ENCODE data around the gene SEPSECS. TPM values are rescaled to one million over a fixed set of nuclear protein-coding genes. Genes with fewer than 3 reads are reported as not detected.

The SEPSECS gene
- total and polyA plus RNA-seq, 4 donors: 3.3 to 9.4 (median 5.5) TPM

DNA sequence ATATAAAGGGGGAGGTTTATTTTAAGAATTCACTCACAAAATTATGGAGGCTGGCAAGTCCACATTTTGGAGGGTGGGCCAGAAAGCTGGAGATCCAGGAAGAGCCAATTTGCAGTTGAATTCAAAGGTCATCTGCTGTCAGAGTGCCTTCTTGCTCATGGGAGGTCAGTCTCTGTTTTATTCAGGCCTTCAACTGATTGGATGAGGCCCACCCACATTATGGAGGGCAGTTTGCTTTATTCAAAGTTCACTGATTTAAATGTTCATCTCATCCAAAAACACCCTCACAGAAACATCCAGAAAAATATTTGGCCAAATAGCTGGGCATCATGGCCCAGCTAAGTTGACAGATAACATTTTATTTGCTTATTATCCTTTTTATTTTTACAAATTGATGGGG lies 59.5 kb downstream of the SEPSECS start:
- no peak for ATAC-seq (ENCODE audit: low FRiP score)
- Histone ChIP-seq H3K4me1 (ENCODE audit: control insufficient read depth in 1 of 2, insufficient read depth in 2 of 2, low read length in 2 of 2) (no peaks in the 10 kb centered on the region), H3K9me3 (ENCODE audit: control insufficient read depth, low read length) (peaks cover 3% of the 10 kb centered on the region), H3K4me3 (ENCODE audit: low read length in 2 of 2) (no peak overlapping the region), H3K27me3 (ENCODE audit: control insufficient read depth in 1 of 2, insufficient read depth in 2 of 2, low read length in 1 of 2) (no peaks in the 10 kb centered on the region), H3K27ac (ENCODE audit: low read depth in 1 of 2, low read length in 2 of 2) (no peak overlapping the region), H3K36me3 (ENCODE audit: control insufficient read depth in 1 of 2, insufficient read depth in 2 of 2, low read length in 1 of 2) (no peaks in the 10 kb centered on the region)
- intact Hi-C loops (cut with DNase I): no loop called here
- no peak for DNase-seq

DNA sequence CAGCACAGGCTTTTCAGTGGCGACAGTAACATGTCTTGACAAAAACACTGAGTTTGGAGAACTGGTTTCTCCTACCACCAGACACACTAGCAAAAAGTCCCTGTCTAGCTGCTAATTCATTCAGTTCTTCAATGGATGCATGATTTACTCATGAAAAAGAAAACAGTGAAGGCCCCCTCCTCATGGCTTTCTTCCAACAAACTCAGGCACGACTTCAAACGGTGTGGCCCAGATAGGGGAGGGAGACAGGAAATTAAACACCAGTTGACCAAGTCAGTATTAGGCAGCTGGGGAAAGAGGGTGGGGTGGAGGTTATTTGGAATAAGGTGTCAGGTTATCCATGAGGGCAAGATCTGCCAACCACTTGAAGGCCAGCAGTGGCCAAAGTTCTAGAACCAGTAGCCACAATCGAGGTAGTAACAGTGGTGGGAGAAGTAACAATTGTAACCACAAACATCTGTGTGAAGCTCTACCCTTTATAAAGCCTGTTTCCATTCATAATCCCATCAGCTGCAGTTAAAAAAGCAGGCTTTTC lies 60.2 kb downstream of the SEPSECS start:
- no peaks in the 10 kb centered on the region for H3K4me1 ChIP-seq (ENCODE audit: control insufficient read depth in 1 of 2, insufficient read depth in 2 of 2, low read length in 2 of 2)
- H3K4me3 ChIP-seq (ENCODE audit: low read length in 2 of 2): no peak overlapping the region
- H3K27me3 ChIP-seq (ENCODE audit: control insufficient read depth in 1 of 2, insufficient read depth in 2 of 2, low read length in 1 of 2): no peaks in the 10 kb centered on the region
- H3K9me3 ChIP-seq (ENCODE audit: control insufficient read depth, low read length): peaks cover 3% of the 10 kb centered on the region
- no peaks in the 10 kb centered on the region for H3K36me3 ChIP-seq (ENCODE audit: control insufficient read depth in 1 of 2, insufficient read depth in 2 of 2, low read length in 1 of 2)
- DNase-seq: no peak
- no peak for ATAC-seq (ENCODE audit: low FRiP score)
- intact Hi-C loops (cut with DNase I): no loop called here
- WGBS, 2 donors: 48 to 51% methylated on average over 4 of the region's 4 CpGs
- H3K27ac ChIP-seq (ENCODE audit: low read depth in 1 of 2, low read length in 2 of 2): no peak overlapping the region

DNA sequence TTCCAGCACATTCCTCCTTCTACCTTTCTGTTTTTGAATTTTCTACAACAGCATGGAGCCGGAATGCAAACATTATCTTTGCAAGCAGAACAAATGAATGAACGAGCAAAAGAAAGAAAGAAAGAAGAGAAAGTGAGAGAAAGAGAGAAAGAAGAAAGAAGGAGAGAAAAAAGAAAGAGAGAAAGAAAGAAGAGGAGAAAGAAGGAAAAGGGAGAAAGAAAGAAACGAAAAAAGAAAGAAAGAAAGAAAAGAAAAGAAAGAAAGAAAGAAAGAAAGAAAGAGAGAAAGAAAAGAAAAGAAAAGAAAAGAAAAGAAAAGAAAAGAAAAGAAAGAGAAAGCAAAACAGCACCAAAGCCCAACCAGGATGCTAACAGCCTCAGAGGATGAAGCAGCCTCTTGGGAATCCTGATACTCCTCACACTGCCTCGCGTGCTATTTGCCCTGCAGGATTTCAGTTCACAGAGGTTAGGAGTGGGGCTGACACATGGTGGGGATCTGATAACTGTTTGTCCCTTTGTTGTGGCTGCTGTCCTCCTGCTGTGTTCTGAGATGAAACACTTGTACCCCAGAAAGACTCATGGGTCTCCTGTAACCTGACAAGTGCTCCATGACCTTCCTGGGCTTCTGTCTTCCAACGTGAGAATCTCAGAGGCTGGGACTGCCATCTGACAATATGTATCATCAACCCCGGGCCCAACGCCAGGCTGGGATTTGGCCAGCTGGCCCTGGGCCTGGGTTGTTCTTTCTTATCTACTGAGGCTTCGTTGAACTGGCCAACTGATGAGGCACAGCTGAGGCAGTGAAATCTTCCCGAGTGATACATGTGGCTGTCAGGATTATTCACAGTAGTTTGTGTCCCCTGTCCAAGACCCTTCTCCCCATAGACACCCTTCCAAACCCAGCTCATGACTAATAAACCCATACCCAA lies 61.0 kb downstream of the SEPSECS start:
- Histone ChIP-seq H3K4me1 (ENCODE audit: control insufficient read depth in 1 of 2, insufficient read depth in 2 of 2, low read length in 2 of 2) (no peaks in the 10 kb centered on the region), H3K36me3 (ENCODE audit: control insufficient read depth in 1 of 2, insufficient read depth in 2 of 2, low read length in 1 of 2) (no peaks in the 10 kb centered on the region), H3K27ac (ENCODE audit: low read depth in 1 of 2, low read length in 2 of 2) (no peak overlapping the region), H3K4me3 (ENCODE audit: low read length in 2 of 2) (no peak overlapping the region), H3K27me3 (ENCODE audit: control insufficient read depth in 1 of 2, insufficient read depth in 2 of 2, low read length in 1 of 2) (no peaks in the 10 kb centered on the region), H3K9me3 (ENCODE audit: control insufficient read depth, low read length) (peaks cover 3% of the 10 kb centered on the region)
- intact Hi-C loops (cut with DNase I): no loop called here
- DNase-seq (peak in 1 of 2 donors; percentile 83), ATAC-seq (ENCODE audit: low FRiP score) (peak; percentile 57)
- 34 to 38% methylated on average over 10 of the region's 10 CpGs for WGBS, 2 donors

DNA sequence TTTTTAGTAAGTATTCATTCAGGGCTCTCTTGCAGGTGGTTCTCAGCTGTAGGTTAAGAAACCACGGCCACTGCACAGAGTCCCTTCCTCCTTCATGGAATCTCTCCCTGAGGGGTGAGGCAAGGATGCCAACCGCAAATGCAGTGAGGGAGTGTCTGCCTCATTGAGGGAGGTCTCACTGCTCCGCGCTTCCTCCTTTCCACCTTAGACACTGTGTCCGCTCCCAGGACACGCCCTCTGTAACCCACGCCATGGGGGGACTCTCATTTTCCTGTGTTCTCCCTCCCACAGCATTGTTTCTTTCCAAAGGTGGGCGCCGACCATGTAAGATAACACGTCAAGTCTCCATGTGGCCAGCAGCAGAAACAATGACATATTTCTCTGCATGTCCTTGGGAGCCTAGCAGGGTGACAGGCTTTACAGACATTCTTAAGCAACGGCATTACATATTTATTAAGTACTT lies 63.2 kb downstream of the SEPSECS start:
- H3K9me3 ChIP-seq (ENCODE audit: control insufficient read depth, low read length): peaks cover 3% of the 10 kb centered on the region
- H3K27me3 ChIP-seq (ENCODE audit: control insufficient read depth in 1 of 2, insufficient read depth in 2 of 2, low read length in 1 of 2): no peaks in the 10 kb centered on the region
- H3K4me1 ChIP-seq (ENCODE audit: control insufficient read depth in 1 of 2, insufficient read depth in 2 of 2, low read length in 2 of 2): no peaks in the 10 kb centered on the region
- no peak for DNase-seq
- ATAC-seq (ENCODE audit: low FRiP score): no peak
- H3K36me3 ChIP-seq (ENCODE audit: control insufficient read depth in 1 of 2, insufficient read depth in 2 of 2, low read length in 1 of 2): no peaks in the 10 kb centered on the region
- H3K27ac ChIP-seq (ENCODE audit: low read depth in 1 of 2, low read length in 2 of 2): no peak overlapping the region
- 81 to 88% methylated on average over 11 of the region's 11 CpGs for WGBS, 2 donors
- intact Hi-C loops (cut with DNase I): no loop called here
- H3K4me3 ChIP-seq (ENCODE audit: low read length in 2 of 2): no peak overlapping the region

DNA sequence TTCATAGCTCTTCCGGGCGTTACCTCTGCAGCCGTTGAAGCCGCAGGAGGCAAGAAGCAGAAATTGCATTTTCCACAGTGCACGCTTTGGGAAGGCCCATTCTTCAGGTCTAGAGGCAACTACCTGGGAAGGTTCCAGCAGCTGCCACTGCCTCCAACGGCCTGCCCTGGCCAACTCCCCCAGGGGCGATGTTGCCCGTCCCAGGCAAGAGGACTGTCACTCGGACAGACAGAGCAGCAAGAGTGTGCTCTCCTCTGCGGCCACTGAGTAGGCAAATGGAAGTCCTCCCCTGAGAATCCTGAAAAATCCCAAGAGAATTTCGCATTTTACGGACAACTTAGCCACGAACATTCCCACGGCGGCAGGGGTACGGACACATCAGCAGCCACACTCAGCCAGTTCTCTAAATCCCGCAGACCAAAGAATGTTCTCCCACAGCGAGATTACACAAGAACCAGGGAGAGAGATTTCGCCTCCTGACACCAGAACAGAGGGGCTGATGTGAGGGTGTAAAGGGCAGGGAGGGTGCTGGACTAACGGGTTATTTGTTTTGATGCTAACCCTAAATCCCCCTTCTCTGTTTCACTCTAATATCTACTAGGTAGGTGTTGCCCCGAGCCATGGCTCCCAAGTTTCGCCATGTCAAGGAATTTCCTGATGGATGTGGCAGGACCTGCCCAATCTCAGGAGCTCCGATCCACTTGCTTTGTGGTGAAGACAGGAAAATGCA lies 63.8 kb downstream of the SEPSECS start:
- Histone ChIP-seq H3K4me3 (ENCODE audit: low read length in 2 of 2) (no peak overlapping the region), H3K27ac (ENCODE audit: low read depth in 1 of 2, low read length in 2 of 2) (no peak overlapping the region), H3K9me3 (ENCODE audit: control insufficient read depth, low read length) (no peaks in the 10 kb centered on the region), H3K27me3 (ENCODE audit: control insufficient read depth in 1 of 2, insufficient read depth in 2 of 2, low read length in 1 of 2) (no peaks in the 10 kb centered on the region), H3K4me1 (ENCODE audit: control insufficient read depth in 1 of 2, insufficient read depth in 2 of 2, low read length in 2 of 2) (no peaks in the 10 kb centered on the region), H3K36me3 (ENCODE audit: control insufficient read depth in 1 of 2, insufficient read depth in 2 of 2, low read length in 1 of 2) (no peaks in the 10 kb centered on the region)
- intact Hi-C loops (cut with DNase I): no loop called here
- 90 to 93% methylated on average over 23 of the region's 23 CpGs for WGBS, 2 donors
- DNase-seq (no peak), ATAC-seq (ENCODE audit: low FRiP score) (no peak)

DNA sequence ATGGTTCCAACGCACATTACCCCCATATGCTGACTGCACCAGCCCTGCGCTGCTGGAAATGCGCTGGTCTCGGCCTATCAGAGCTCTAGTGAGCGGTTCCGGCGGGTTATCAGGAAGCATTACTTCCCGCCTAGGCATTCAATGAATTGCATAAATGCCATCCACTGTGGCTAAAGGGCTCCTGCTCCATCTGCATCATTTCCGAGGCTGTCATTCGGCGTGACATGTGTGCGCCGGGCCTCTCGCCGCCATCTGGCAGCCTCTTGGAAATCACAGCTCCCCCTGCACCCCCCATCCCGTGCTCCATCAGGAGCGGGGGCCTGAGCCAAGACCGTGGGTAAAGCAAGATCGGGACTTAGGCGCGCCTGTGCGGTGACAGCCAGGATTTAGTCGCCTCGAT lies 64.4 kb downstream of the SEPSECS start:
- WGBS, 2 donors: 95 to 96% methylated on average over 24 of the region's 24 CpGs
- Histone ChIP-seq H3K4me3 (ENCODE audit: low read length in 2 of 2) (no peak overlapping the region), H3K27ac (ENCODE audit: low read depth in 1 of 2, low read length in 2 of 2) (no peak overlapping the region), H3K9me3 (ENCODE audit: control insufficient read depth, low read length) (no peaks in the 10 kb centered on the region), H3K36me3 (ENCODE audit: control insufficient read depth in 1 of 2, insufficient read depth in 2 of 2, low read length in 1 of 2) (no peaks in the 10 kb centered on the region), H3K27me3 (ENCODE audit: control insufficient read depth in 1 of 2, insufficient read depth in 2 of 2, low read length in 1 of 2) (no peaks in the 10 kb centered on the region), H3K4me1 (ENCODE audit: control insufficient read depth in 1 of 2, insufficient read depth in 2 of 2, low read length in 2 of 2) (no peaks in the 10 kb centered on the region)
- ATAC-seq (ENCODE audit: low FRiP score) (no peak), DNase-seq (no peak)
- intact Hi-C loops (cut with DNase I): no loop called here

DNA sequence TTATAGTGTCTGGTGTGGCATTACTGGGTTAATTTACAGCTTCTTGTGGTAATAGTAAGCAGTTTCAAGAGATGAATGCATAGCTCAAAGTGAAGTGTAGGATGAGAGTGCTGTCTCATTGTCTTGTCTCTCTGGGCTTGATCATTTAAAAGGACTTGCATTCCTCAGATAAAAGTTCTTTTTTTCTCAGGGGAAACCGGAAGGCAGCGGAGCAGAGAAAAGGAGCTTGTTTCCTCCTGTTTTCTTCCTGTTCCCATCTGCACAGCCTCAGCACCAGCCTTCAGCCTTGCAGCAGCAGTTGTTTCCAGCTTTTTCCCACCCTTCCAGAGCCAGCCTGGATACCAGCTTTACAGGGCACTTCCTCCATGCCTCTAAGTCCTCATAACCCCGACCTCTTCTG lies 68.1 kb downstream of the SEPSECS start:
- Histone ChIP-seq H3K4me1 (ENCODE audit: control insufficient read depth in 1 of 2, insufficient read depth in 2 of 2, low read length in 2 of 2) (no peaks in the 10 kb centered on the region), H3K36me3 (ENCODE audit: control insufficient read depth in 1 of 2, insufficient read depth in 2 of 2, low read length in 1 of 2) (no peaks in the 10 kb centered on the region), H3K27me3 (ENCODE audit: control insufficient read depth in 1 of 2, insufficient read depth in 2 of 2, low read length in 1 of 2) (no peaks in the 10 kb centered on the region), H3K9me3 (ENCODE audit: control insufficient read depth, low read length) (no peaks in the 10 kb centered on the region), H3K27ac (ENCODE audit: low read depth in 1 of 2, low read length in 2 of 2) (no peak overlapping the region), H3K4me3 (ENCODE audit: low read length in 2 of 2) (no peak overlapping the region)
- ATAC-seq (ENCODE audit: low FRiP score) (no peak), DNase-seq (no peak)
- intact Hi-C loops (cut with DNase I): no loop called here
- WGBS, 2 donors: 61 to 79% methylated on average over 2 to 3 of the region's 3 CpGs

DNA sequence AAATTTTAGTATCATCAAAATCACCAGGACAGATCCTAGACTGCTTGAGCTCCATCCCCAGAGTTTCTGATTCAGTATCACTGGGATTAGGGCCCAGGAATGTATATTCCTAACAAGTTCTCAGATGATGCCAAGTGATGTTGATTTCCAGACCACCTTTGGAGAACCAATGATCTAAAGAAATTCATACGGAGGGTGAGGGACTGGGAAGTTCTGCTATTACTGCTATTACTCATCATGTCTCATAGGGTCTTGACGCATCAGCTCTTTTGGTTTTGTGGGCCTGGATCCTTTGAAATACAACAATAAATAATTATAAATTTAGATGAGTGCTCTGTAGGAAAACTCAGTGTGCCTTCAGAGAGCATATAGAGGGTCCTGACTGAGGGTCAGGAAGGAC lies 69.7 kb downstream of the SEPSECS start:
- Histone ChIP-seq H3K27me3 (ENCODE audit: control insufficient read depth in 1 of 2, insufficient read depth in 2 of 2, low read length in 1 of 2) (no peaks in the 10 kb centered on the region), H3K27ac (ENCODE audit: low read depth in 1 of 2, low read length in 2 of 2) (no peak overlapping the region), H3K4me1 (ENCODE audit: control insufficient read depth in 1 of 2, insufficient read depth in 2 of 2, low read length in 2 of 2) (no peaks in the 10 kb centered on the region), H3K9me3 (ENCODE audit: control insufficient read depth, low read length) (no peaks in the 10 kb centered on the region), H3K36me3 (ENCODE audit: control insufficient read depth in 1 of 2, insufficient read depth in 2 of 2, low read length in 1 of 2) (no peaks in the 10 kb centered on the region), H3K4me3 (ENCODE audit: low read length in 2 of 2) (no peak overlapping the region)
- 90 to 97% methylated on average over 2 of the region's 2 CpGs for WGBS, 2 donors
- ATAC-seq (ENCODE audit: low FRiP score) (no peak), DNase-seq (no peak)
- intact Hi-C loops (cut with DNase I): no loop called here

All from aorta (tissue), 5 donors.